Naive B cell (primary cell): ENCODE measurements around the gene PTPRG. TPM values are rescaled to one million over a fixed set of nuclear protein-coding genes. Genes with fewer than 3 reads are reported as not detected.
A peak's percentile ranks its signal among the peaks of the same experiment; 100 is the strongest.

ENCODE experiments used
- ATAC-seq, 2 donors: fragments of 150-1000 bp; cut with Tn5 transposase; 2 replicates each; pipeline ENCODE4 v1.10.0; 2021; ENCODE audit warnings: low read depth in 2 of 2, mild to moderate bottlenecking in 2 of 2, moderate library complexity in 2 of 2
- DNase-seq: peaks from one replicate; pipeline ENCODE4 v3.0.0; 2022
- H3K27ac Mint-ChIP-seq, 6 donors: one replicate each; pipeline ENCODE4 v1.8.0; 2020 to 2022; ENCODE audit warnings: mild to moderate bottlenecking in 6 of 6, mixed read lengths in 6 of 6, moderate library complexity in 5 of 6, inconsistent platforms in 2 of 6
- H3K27me3 Mint-ChIP-seq, 3 donors: one replicate each; pipeline ENCODE4 v1.8.0; 2021 to 2022; ENCODE audit warnings: mixed read lengths in 3 of 3, mild to moderate bottlenecking in 1 of 3
- H3K36me3 Mint-ChIP-seq, 2 donors: one replicate each; pipeline ENCODE4 v1.8.0; 2020 to 2022; ENCODE audit warnings: mixed read lengths in 2 of 2, inconsistent platforms in 1 of 2, mild to moderate bottlenecking in 1 of 2
- H3K4me1 Mint-ChIP-seq, 3 donors: one replicate each; pipeline ENCODE4 v1.8.0; 2020 to 2022; ENCODE audit warnings: mixed read lengths in 3 of 3, inconsistent platforms in 1 of 3, mild to moderate bottlenecking in 1 of 3, moderate library complexity in 1 of 3
- H3K4me3 Mint-ChIP-seq, 8 donors: one replicate each; pipeline ENCODE4 v1.8.0; 2020 to 2022; ENCODE audit warnings: mild to moderate bottlenecking in 8 of 8, mixed read lengths in 8 of 8, moderate library complexity in 8 of 8, inconsistent platforms in 2 of 8
- H3K9me3 Mint-ChIP-seq, 7 donors: one replicate each; pipeline ENCODE4 v1.8.0; 2020 to 2022; ENCODE audit warnings: mixed read lengths in 7 of 7, mild to moderate bottlenecking in 5 of 7, inconsistent platforms in 2 of 7, moderate library complexity in 1 of 7
- polyA plus RNA-seq, 6 donors: library from polyadenylated mRNA; unstranded; fragments of 300-500 nt; fragmentation: Illumina TruSeq; gene quantifications; one replicate each; pipeline ENCODE4 v1.2.3, GENCODE V29; 2021; ENCODE audit warnings: low read depth in 6 of 6

The PTPRG gene
- polyA plus RNA-seq, 6 donors from 2014 or later = 0.05 to 0.20 (median 0.10) TPM; not detected in 1

DNA sequence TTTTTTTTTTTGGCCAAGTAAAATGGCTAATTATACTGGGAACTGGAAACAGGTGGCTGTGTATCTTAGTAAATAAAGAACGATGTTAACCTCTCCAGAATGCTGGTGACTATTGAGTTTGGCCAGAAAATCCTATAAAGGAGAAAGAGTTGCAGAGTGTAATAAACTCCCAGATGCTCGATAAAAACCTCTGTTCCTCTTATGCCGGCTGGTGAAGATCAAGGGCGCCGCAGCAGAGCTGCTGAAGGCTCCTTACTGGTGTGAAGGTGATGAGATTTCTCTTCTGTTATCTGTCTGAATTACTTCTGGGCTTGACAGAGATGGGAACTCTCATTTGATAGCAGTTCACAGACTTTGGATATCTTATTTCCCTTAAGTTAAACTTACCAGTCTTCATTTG, 104.6 kb downstream of the PTPRG start:
- Mint-ChIP-seq H3K4me1 (no peaks in the 10 kb centered on the region), H3K27ac (no peak overlapping the region), H3K4me3 (no peak overlapping the region), H3K27me3 (no peaks in the 10 kb centered on the region), H3K36me3 (no peaks in the 10 kb centered on the region), H3K9me3 (peaks cover 0 to 9% (median 4%) of the 10 kb centered on the region in 7 donors)
- no peak for ATAC-seq
- DNase-seq = no peak

DNA sequence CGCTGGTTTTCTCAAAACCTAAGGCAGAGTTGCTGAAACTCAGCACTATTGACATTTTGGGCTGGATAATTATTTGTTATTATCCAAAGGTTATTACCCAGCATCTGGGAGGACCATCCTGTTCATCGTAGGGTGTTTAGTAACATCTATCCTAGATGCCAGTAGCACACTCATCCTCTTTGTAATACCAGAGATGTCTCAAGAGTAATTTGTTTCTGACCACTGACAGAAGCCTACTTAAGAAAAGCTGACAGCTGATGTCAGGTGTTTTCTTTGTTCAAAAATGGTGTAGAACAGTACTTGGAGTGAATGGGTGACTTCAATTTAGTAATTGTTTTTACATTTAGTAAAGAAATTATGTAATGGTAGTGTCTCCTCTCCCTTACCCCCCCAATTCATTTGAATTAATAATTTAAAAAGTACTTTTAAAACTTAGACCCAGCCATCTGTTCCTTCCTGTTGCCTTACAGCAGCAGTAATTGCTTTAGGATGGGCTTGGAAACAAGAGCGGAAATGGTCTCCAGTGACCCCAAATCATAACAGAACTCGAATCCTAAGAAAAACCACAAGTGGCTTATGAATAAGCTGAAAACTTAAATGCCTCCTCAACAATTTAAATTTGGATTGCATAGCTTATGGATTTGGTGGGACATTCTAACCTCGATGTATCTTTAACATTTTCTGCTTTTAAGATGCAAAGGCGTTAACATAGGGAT, 105.4 kb downstream of the PTPRG start:
- peaks cover 0 to 9% (median 4%) of the 10 kb centered on the region in 7 donors for H3K9me3 Mint-ChIP-seq
- ATAC-seq (no peak), DNase-seq (no peak)
- H3K4me1 Mint-ChIP-seq = no peaks in the 10 kb centered on the region
- H3K36me3 Mint-ChIP-seq = no peaks in the 10 kb centered on the region
- no peaks in the 10 kb centered on the region for H3K27me3 Mint-ChIP-seq
- H3K4me3 Mint-ChIP-seq = no peak overlapping the region
- H3K27ac Mint-ChIP-seq = no peak overlapping the region

DNA sequence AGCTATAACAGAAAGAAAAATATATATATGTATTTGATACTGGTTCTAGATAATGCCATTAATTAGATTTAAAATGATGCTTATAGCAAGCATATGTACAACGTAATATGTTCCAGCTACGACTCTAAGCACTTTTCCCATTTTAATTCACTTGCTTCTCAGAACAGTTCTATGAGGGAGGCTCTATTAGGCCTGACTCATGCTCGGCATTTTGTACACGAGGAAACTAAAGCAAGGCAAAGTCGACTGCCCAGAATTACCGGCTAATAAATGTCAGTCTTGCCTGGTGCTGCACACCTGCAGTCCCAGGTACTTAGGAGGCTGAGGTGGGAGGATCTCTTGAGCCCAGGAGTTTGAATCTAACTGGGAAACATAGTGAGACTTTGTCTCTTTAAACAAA, 106.0 kb downstream of the PTPRG start:
- H3K27ac Mint-ChIP-seq = no peak overlapping the region
- DNase-seq (no peak), ATAC-seq (no peak)
- H3K27me3 Mint-ChIP-seq = no peaks in the 10 kb centered on the region
- no peaks in the 10 kb centered on the region for H3K36me3 Mint-ChIP-seq
- H3K9me3 Mint-ChIP-seq = peaks cover 0 to 9% (median 4%) of the 10 kb centered on the region in 7 donors
- no peak overlapping the region for H3K4me3 Mint-ChIP-seq
- no peaks in the 10 kb centered on the region for H3K4me1 Mint-ChIP-seq

DNA sequence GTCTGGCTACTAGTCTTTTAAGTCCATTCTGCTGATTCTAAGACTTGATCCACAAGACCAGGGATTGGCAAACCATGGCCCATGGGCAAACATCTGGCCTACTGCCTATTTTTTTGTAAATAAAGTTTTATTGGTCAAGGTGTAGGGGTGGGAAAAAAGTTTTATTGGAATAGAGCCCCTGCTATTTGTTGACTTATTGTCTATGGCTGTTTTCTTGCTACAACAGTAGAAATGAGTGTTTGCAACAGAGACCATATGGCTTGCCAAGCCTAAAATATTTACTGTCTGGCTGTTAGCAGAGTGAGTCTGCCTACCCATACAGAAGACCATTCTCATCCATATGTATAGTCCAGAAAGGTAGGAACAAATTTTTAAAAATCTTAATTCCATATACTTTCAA, 106.4 kb downstream of the PTPRG start:
- Mint-ChIP-seq H3K9me3 (peaks cover 0 to 9% (median 4%) of the 10 kb centered on the region in 7 donors), H3K27ac (no peak overlapping the region), H3K4me3 (no peak overlapping the region), H3K27me3 (no peaks in the 10 kb centered on the region), H3K36me3 (no peaks in the 10 kb centered on the region), H3K4me1 (no peaks in the 10 kb centered on the region)
- ATAC-seq (no peak), DNase-seq (no peak)

DNA sequence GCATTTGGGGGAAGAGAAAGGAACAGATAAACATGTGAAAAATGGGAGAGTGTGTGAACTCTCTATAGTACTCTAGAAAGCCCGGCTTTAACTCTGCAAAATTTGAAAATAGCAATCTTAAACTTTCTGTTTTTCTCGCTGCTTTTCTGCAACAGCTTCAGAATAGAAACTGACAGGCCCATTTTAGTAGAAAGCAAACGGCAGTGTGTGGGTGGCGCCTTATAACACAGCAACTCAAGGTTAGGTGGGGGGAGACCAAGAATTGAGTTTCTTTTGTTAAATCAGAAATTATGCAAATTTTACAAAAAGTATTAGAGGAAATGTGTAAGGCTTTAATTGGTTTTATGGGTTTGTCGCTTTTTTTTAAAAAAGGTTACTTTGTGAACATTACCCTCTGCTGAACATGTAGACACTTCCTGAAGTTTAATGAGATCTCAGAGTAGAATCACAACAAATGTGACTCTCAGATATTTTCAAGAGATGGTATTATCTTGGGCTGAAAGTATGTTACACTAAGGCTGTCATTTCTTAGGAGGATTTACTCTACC, 107.0 kb downstream of the PTPRG start:
- no peak for DNase-seq
- Mint-ChIP-seq H3K9me3 (peaks cover 0 to 11% (median 4%) of the 10 kb centered on the region in 7 donors), H3K36me3 (no peaks in the 10 kb centered on the region), H3K4me3 (no peak overlapping the region), H3K27me3 (no peaks in the 10 kb centered on the region), H3K27ac (peak overlapping the region in 1 of 6 donors; percentile 21), H3K4me1 (no peaks in the 10 kb centered on the region)
- ATAC-seq = no peak

DNA sequence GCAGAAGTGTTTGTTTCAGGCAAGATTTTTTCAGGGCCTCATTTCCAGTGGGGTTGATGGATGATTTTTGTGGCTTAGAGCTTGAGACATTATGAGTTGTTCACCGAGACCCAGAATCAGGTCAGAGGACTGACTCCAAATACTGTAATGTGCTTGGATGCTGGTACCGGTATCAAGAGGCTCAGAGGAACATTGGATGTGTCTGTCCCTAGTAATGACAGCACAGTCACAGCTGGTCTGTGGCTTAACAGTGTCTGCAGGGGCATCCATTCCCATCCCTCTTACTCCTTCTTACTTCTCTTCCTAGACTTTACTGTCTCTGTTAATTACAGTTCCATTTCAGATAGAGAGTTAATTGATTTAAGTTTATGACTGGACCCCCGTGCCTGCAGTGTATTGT, 107.8 kb downstream of the PTPRG start:
- Mint-ChIP-seq H3K27me3 (no peaks in the 10 kb centered on the region), H3K4me3 (no peak overlapping the region), H3K27ac (no peak overlapping the region), H3K36me3 (no peaks in the 10 kb centered on the region), H3K9me3 (peaks cover 0 to 11% (median 4%) of the 10 kb centered on the region in 7 donors), H3K4me1 (no peaks in the 10 kb centered on the region)
- DNase-seq = no peak
- ATAC-seq = no peak

DNA sequence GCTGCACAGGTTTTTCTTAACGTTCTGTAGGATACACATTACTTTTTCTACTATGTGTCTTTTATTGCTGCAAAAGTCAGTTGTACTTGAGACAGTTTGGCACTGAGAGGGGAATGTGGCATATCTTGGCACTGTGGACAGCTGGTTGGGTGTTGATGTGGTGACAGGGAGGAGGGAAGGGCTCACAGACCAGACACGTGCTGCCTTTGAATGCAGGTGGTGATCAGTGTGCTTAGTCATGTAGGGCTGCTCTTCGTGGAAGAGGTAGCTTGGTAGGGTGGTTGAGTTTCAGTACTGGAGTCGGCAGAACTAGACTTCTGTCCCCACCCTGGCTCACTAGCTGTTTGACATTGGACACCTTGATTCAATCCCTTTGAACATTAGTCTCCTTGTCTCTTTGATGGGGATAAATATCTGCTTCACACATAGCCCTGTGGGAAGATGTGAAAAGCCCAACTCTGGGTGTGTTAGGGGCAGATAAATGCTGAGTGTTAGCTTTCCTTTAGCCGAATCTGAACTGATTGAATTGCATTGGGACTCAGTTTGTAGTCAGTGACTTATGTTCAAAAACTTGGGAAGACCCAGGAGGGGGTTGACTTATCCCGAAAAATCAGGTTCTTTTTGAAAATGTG, 108.4 kb downstream of the PTPRG start:
- peaks cover 0 to 11% (median 4%) of the 10 kb centered on the region in 7 donors for H3K9me3 Mint-ChIP-seq
- no peaks in the 10 kb centered on the region for H3K4me1 Mint-ChIP-seq
- H3K4me3 Mint-ChIP-seq = no peak overlapping the region
- H3K36me3 Mint-ChIP-seq = no peaks in the 10 kb centered on the region
- no peak for ATAC-seq
- H3K27ac Mint-ChIP-seq = peak overlapping the region in 2 of 6 donors; percentile 30 to 65
- DNase-seq = no peak
- H3K27me3 Mint-ChIP-seq = no peaks in the 10 kb centered on the region

DNA sequence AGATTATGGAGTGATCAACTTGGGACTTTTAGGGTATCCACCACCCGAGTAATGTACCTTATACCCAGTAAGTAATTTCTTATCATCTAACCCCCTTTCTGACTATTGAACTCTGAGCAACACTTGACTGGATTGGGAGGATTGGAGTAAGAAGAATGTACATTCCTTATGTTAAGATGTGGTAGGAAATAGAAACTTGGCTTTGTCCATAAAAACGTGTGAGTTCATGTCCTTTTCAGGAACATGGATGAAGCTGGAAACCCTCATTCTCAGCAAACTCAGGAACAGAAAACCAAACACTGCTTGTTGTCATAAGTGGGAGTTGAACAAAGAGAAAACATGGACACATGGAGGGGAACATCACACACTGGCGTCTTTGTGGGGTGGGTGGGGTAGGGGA, 112.3 kb downstream of the PTPRG start:
- no peak for ATAC-seq

DNA sequence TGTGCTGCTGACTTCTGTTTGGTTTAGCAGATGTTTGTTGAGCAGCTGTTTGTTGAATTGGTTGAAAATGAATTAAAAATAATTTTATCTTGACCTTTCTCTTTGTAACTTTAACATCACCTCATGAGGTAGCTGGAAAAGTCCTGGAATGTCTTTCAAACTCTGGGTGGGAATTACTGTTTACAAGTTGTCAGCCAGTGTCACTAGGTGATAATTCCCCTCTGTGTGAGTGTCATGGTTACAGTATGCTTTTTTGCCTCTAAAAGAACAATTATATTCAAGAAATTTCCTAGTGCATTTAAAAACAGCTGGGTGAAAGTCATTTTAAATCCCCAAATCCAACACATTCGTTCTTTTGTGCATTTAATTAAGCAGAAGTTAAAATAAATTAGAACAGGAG, 113.2 kb downstream of the PTPRG start:
- H3K4me1 Mint-ChIP-seq = no peaks in the 10 kb centered on the region
- ATAC-seq (no peak), DNase-seq (no peak)
- no peaks in the 10 kb centered on the region for H3K27me3 Mint-ChIP-seq
- H3K9me3 Mint-ChIP-seq = peaks cover 0 to 11% (median 4%) of the 10 kb centered on the region in 7 donors
- no peak overlapping the region for H3K4me3 Mint-ChIP-seq
- no peaks in the 10 kb centered on the region for H3K36me3 Mint-ChIP-seq
- no peak overlapping the region for H3K27ac Mint-ChIP-seq

More for the DNA sequence above, 112.3 kb downstream of the PTPRG start:
- no peaks in the 10 kb centered on the region for H3K36me3 Mint-ChIP-seq
- peaks cover 0 to 11% (median 4%) of the 10 kb centered on the region in 7 donors for H3K9me3 Mint-ChIP-seq
- no peak overlapping the region for H3K27ac Mint-ChIP-seq
- no peaks in the 10 kb centered on the region for H3K27me3 Mint-ChIP-seq
- DNase-seq = no peak
- H3K4me3 Mint-ChIP-seq = no peak overlapping the region
- H3K4me1 Mint-ChIP-seq = no peaks in the 10 kb centered on the region

DNA sequence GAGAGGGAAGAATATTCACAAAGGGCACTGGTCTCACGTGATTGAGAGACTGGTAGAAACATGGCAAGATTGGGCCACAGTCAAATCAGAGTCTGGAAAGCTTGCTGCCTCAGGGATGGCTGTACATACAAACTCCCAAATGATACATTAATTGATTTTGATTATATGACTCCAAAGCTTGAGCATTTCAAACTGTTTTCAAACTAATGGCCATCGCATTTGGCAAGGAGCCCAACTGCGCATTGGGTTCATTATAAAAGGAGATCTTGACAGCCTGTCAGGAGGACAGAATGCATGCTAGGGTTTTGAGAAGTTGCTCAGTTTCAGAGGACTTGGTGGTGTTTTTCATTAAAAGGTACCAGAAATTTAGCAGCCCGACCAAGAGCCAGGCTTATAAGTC, 117.7 kb downstream of the PTPRG start:
- Mint-ChIP-seq H3K4me1 (no peaks in the 10 kb centered on the region), H3K4me3 (no peak overlapping the region), H3K36me3 (no peaks in the 10 kb centered on the region), H3K27me3 (no peaks in the 10 kb centered on the region), H3K27ac (no peak overlapping the region), H3K9me3 (peaks cover 0 to 3% (median 2%) of the 10 kb centered on the region in 7 donors)
- no peak for ATAC-seq
- DNase-seq = no peak

DNA sequence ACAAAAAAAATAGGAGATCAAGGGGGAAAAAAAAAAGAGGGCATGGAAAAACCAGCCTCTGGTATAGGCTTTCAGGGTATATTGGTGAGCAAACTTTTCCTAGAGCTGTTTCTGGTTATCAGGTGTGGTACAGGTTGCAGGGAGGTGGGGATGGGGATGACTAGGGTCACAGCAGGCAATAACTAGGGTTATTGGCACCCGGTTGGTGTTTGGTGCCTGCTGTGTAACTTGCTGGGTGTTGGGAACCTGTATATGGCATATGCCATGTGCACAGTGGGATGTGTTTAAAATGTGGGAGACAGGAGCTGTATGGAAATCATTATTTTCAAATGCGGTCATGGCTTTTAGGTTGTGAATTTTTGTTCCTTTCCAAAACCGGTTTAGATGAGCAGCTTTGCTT, 119.2 kb downstream of the PTPRG start:
- peak overlapping the region in 1 of 8 donors; percentile 41 for H3K4me3 Mint-ChIP-seq
- no peaks in the 10 kb centered on the region for H3K36me3 Mint-ChIP-seq
- H3K27ac Mint-ChIP-seq = no peak overlapping the region
- peaks cover 0 to 8% (median 2%) of the 10 kb centered on the region in 7 donors for H3K9me3 Mint-ChIP-seq
- no peaks in the 10 kb centered on the region for H3K27me3 Mint-ChIP-seq
- ATAC-seq = no peak
- no peaks in the 10 kb centered on the region for H3K4me1 Mint-ChIP-seq
- no peak for DNase-seq

DNA sequence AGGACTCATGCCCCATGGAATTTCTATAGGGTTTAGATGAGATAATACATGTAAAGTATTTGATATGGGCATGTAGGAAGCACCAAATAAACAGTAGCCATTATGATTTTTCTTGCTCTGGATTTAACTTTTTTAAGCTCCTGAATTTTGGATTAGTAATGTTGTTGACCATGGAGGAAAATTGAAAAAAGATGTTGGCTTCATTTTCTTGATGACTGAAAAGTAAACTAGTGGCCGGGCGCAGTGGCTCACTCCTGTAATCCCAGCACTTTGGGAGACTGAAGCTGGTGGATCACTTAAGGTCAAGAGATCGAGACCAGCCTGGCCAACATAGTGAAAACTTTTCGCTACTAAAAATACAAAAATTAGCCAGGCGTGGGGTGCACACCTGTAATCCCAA, 120.3 kb downstream of the PTPRG start:
- ATAC-seq (no peak), DNase-seq (no peak)
- Mint-ChIP-seq H3K4me3 (no peak overlapping the region), H3K9me3 (peaks cover 0 to 8% (median 2%) of the 10 kb centered on the region in 7 donors), H3K27ac (no peak overlapping the region), H3K36me3 (no peaks in the 10 kb centered on the region), H3K4me1 (no peaks in the 10 kb centered on the region), H3K27me3 (no peaks in the 10 kb centered on the region)

DNA sequence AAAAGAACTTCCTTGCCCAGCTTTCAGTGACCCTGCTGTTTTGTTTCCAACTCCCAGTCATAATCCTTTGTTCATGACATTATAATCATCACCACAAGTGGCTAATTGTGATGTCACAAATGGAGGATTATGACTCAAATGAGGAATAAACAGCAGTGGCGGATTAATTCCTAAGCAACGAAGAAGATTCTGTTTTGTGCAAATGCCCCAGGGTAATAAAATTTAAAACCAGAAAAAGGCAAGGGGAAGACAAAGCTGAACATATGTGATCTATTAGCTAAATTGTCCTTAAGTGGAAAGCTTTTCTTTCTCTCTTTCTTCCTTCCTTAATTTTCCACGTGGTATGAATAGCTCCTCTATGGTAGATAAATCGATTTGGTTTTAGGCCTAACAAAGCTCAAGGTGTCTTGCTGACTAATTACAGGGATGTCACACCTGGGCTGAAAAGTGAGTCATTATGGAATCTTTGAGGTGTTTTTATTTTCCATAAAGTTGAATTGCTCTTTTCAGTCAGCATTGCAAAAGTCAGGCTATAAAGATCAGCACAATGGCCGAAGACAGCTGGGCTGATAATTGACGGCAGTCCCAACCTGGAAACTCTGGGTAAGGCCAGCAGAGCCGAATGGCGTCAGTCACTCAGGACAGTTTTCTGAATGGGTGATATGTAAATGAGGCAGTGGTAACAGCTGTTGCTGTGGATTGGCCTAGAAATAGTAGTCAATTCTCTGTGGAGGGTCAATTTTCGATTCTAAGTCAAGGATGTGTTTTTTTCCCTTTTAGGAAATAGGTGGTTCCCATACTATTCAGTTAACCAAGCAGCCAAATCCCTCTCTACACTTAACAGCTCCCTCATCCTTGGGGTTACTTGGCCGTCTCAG, 121.5 kb downstream of the PTPRG start:
- no peak overlapping the region for H3K27ac Mint-ChIP-seq
- ATAC-seq = no peak
- no peak for DNase-seq
- H3K27me3 Mint-ChIP-seq = no peaks in the 10 kb centered on the region
- no peak overlapping the region for H3K4me3 Mint-ChIP-seq
- H3K4me1 Mint-ChIP-seq = no peaks in the 10 kb centered on the region
- H3K36me3 Mint-ChIP-seq = no peaks in the 10 kb centered on the region
- peaks cover 0 to 8% (median 2%) of the 10 kb centered on the region in 7 donors for H3K9me3 Mint-ChIP-seq
